ENCODE data around the gene GALNTL6.

- TF ChIP-seq CTCF (conservative IDR thresholded peaks at IDR 0.05; ENCODE audit: low read depth in 2 of 2) (no peak), REST (IDR thresholded peaks at IDR 0.05; ENCODE audit: unreplicated experiment) (no peak), EZH2 (IDR thresholded peaks at IDR 0.05; ENCODE audit: low read depth, unreplicated experiment) (no peak), ZNF114 (CRISPR knock-in tag; IDR thresholded peaks at IDR 0.05) (no peak), JUNB (IDR thresholded peaks at IDR 0.05; ENCODE audit: unreplicated experiment) (no peak), STAT1 (IDR thresholded peaks at IDR 0.05; ENCODE audit: unreplicated experiment) (no peak), EZH2phosphoT487 (IDR thresholded peaks at IDR 0.05; ENCODE audit: unreplicated experiment) (no peak)
Measured at GRCh38 chr4:172648471-172648870, 835.3 kb downstream of the GALNTL6 start.
